CD4-positive, alpha-beta T cell treated with Interleukin-6 at 100 ng/mL for 8 hours (primary cell): ENCODE measurements around the gene IPO4.

Source experiments
- DNase-seq: peaks from one replicate; pipeline ENCODE4 v3.0.0-alpha.2; 2020; ENCODE audit warnings: mixed read lengths, low spot score

The IPO4 gene

GRCh38 chr14:24146978-24147760 is 41.4 kb downstream of the IPO4 start, which contains the start of gene RNF31:
RNF31 (plus strand) TSS chr14:24147498; CDS start chr14:24147699, 201 bp downstream.
- peak; percentile 98 for DNase-seq

- peak; percentile 87 for DNase-seq
Measured at GRCh38 chr14:24146453-24146977, 42.1 kb downstream of the IPO4 start, which contains the start of gene PSME2. PSME2 (minus strand) TSS chr14:24146610; CDS start chr14:24146581, 29 bp downstream.

GRCh38 chr14:24145690-24146452 is 42.7 kb downstream of the IPO4 start:
- DNase-seq, result peak; percentile 12

GRCh38 chr14:24145219-24145618 is 43.4 kb downstream of the IPO4 start:
- DNase-seq, result no peak

GRCh38 chr14:24144451-24144850 is 44.2 kb downstream of the IPO4 start:
- no peak for DNase-seq

- DNase-seq, result no peak
Measured at GRCh38 chr14:24143511-24143910, 45.1 kb downstream of the IPO4 start.

- peak; percentile 99 for DNase-seq
Measured at GRCh38 chr14:24141097-24141880, 47.3 kb downstream of the IPO4 start, which contains the start of gene EMC9. EMC9 (minus strand) TSS chr14:24141591; CDS start chr14:24141304, 287 bp downstream.

GRCh38 chr14:24139272-24139934 is 49.2 kb downstream of the IPO4 start:
- no peak for DNase-seq

- no peak for DNase-seq
Measured at GRCh38 chr14:24138396-24139271, 50.0 kb downstream of the IPO4 start.

- DNase-seq, result no peak
Measured at GRCh38 chr14:24137529-24138395, 50.9 kb downstream of the IPO4 start.

- no peak for DNase-seq
Measured at GRCh38 chr14:24136684-24137528, 51.7 kb downstream of the IPO4 start.

GRCh38 chr14:24135834-24136683 is 52.6 kb downstream of the IPO4 start, which contains the start of gene PSME1:
PSME1 (plus strand) TSS chr14:24136194; CDS start chr14:24136263, 69 bp downstream.
- DNase-seq, result peak; percentile 92

- no peak for DNase-seq
Measured at GRCh38 chr14:24135584-24135833, 53.1 kb downstream of the IPO4 start.

GRCh38 chr14:24133735-24134134 is 54.9 kb downstream of the IPO4 start:
- no peak for DNase-seq

- DNase-seq, result no peak
Measured at GRCh38 chr14:24132976-24133375, 55.6 kb downstream of the IPO4 start.

- peak; percentile 49 for DNase-seq
Measured at GRCh38 chr14:24132061-24132685, 56.4 kb downstream of the IPO4 start.

- no peak for DNase-seq
Measured at GRCh38 chr14:24131549-24131966, 57.1 kb downstream of the IPO4 start.
